Calu3 (cell line): ENCODE results near the gene EFCAB5. TPM values are rescaled to one million over a fixed set of nuclear protein-coding genes. Genes with fewer than 3 reads are reported as not detected.

Experiments used
- BruUV-seq: library from RNA; stranded (reverse); fragments of 400-500 nt; replicated peaks from 2 replicates; lab custom pipeline; 2021; lab: Mats Ljungman, UMichigan
- CTCF ChIA-PET: fragments of 300-600 bp; sonication (Branson Sonifier 250); formaldehyde crosslinking; loops from one replicate; lab custom pipeline; 2022; ENCODE audit warnings: antibody characterized with exemption; lab: Charles Lee
- DNase-seq: peaks from one replicate; pipeline ENCODE4 v3.0.0; 2022
- H3K27ac Mint-ChIP-seq: one replicate; pipeline ENCODE4 v1.8.0; 2022; ENCODE audit warnings: mixed read lengths; ENCODE audit not compliant: unreplicated experiment
- H3K27me3 Mint-ChIP-seq: one replicate; pipeline ENCODE4 v1.8.0; 2022; ENCODE audit warnings: mixed read lengths; ENCODE audit not compliant: unreplicated experiment
- H3K36me3 Mint-ChIP-seq: one replicate; pipeline ENCODE4 v1.8.0; 2022; ENCODE audit warnings: mild to moderate bottlenecking, moderate library complexity, mixed read lengths; ENCODE audit not compliant: insufficient read depth, unreplicated experiment
- H3K4me1 Mint-ChIP-seq: one replicate; pipeline ENCODE4 v1.8.0; 2022; ENCODE audit warnings: mild to moderate bottlenecking, low read depth, mixed read lengths; ENCODE audit not compliant: unreplicated experiment
- H3K4me3 Mint-ChIP-seq: one replicate; pipeline ENCODE4 v1.8.0; 2022; ENCODE audit warnings: mild to moderate bottlenecking, low read depth, moderate library complexity, mixed read lengths; ENCODE audit not compliant: unreplicated experiment
- H3K9me3 Mint-ChIP-seq: one replicate; pipeline ENCODE4 v1.8.0; 2022; ENCODE audit warnings: low read depth, mixed read lengths; ENCODE audit not compliant: unreplicated experiment
- intact Hi-C: fragments of 100-400 bp; cut with micrococcal nuclease; formaldehyde crosslinking; loops from one replicate; pipeline ENCODE4 v1.10.0; 2022; ENCODE audit not compliant: unreplicated experiment
- total RNA-seq: library from RNA; stranded (reverse); gene quantifications from 2 replicates; pipeline ENCODE4 v1.2.3, GENCODE V29; 2022
- TF ChIP-seq, protein P1 (sequence below): fragments of 200-600 bp; IDR thresholded peaks from one replicate; pipeline ENCODE4 v1.8.0; 2022; ENCODE audit warnings: antibody characterized with exemption; ENCODE audit not compliant: unreplicated experiment

EFCAB5 gene
- total RNA-seq, 1 experiment from 2014 or later, result 0.50 TPM

DNA sequence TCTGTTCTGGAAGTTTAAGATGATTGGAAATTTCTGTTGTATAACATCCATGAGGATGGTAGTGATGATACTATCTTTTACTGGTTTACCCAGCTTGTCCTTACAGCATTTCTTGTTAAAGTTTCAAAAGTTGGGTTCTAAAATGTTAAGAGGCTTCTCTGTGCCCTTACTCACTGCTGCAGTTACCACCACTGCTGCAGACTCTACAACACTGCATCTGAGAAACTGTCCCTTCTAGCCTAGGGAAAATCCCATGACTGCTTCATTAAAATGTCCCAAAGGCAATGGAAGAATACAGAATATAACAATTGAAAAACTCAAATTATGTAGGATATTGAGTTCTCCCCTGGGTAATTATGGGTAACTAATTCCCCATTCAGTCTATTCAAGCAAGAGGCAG, 171.4 kb downstream of the EFCAB5 start:
- H3K4me3 Mint-ChIP-seq, result no peak overlapping the region
- H3K27me3 Mint-ChIP-seq, result no peaks in the 10 kb centered on the region
- TF ChIP-seq, protein P1, sequence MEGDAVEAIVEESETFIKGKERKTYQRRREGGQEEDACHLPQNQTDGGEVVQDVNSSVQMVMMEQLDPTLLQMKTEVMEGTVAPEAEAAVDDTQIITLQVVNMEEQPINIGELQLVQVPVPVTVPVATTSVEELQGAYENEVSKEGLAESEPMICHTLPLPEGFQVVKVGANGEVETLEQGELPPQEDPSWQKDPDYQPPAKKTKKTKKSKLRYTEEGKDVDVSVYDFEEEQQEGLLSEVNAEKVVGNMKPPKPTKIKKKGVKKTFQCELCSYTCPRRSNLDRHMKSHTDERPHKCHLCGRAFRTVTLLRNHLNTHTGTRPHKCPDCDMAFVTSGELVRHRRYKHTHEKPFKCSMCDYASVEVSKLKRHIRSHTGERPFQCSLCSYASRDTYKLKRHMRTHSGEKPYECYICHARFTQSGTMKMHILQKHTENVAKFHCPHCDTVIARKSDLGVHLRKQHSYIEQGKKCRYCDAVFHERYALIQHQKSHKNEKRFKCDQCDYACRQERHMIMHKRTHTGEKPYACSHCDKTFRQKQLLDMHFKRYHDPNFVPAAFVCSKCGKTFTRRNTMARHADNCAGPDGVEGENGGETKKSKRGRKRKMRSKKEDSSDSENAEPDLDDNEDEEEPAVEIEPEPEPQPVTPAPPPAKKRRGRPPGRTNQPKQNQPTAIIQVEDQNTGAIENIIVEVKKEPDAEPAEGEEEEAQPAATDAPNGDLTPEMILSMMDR, result no peak
- DNase-seq, result no peak
- H3K27ac Mint-ChIP-seq, result no peak overlapping the region
- no TSS peak for BruUV-seq
- peaks cover 16% of the 10 kb centered on the region for H3K36me3 Mint-ChIP-seq
- no peaks in the 10 kb centered on the region for H3K9me3 Mint-ChIP-seq
- H3K4me1 Mint-ChIP-seq, result no peaks in the 10 kb centered on the region
- intact Hi-C loops, result no loop called here
- CTCF ChIA-PET, result no interaction called here

DNA sequence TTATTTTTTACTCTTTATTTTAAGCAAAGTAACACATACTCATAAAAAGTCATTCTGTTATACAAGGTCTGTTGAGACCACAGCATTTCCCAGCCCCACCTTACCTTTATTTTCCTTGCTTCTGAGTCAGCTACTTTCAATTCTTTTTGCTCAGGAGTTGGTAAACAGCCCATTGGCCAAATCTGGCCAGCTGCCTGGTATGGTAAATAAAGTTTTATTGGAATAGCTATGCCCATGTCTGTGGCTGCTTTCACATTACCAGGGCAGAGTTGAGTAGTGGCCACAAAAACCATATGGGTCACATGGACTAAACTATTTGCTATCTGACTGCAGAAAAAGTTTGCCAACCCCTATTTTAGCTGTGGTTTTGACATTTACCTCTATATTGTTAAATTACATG, 171.8 kb downstream of the EFCAB5 start:
- Mint-ChIP-seq H3K36me3 (peaks cover 19% of the 10 kb centered on the region), H3K9me3 (no peaks in the 10 kb centered on the region), H3K4me1 (peaks cover 2% of the 10 kb centered on the region), H3K27ac (no peak overlapping the region), H3K27me3 (no peaks in the 10 kb centered on the region), H3K4me3 (no peak overlapping the region)
- CTCF ChIA-PET, result interaction anchor here (1.3 kb wide), 1 partner anchor 9 kb away, joined by 4 read pairs; no protein-coding TSS in a partner anchor
- intact Hi-C loops, result no loop called here
- peak; percentile 6 for DNase-seq
- TF ChIP-seq, protein P1, result no peak
- no TSS peak for BruUV-seq

DNA sequence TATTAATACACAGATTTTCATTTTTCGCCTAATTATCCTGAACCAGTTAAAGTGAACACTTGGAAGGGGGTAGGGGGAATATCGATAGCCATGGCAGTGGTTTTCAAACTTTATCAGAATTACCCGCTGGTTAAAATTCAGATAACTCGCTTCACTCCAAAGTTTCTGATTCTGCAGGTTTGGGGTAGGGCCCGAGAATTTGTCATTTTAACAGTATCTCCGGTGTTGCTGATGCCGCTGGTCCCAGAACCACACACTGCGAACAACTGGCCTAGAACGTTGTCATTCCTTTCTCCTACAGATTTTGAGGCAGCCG, 174.9 kb downstream of the EFCAB5 start:
- no peak for DNase-seq
- CTCF ChIA-PET, result no interaction called here
- BruUV-seq, result TSS peak; percentile 92
- peaks cover 40% of the 10 kb centered on the region for H3K36me3 Mint-ChIP-seq
- intact Hi-C loops, result no loop called here
- peak overlapping the region; percentile 98 for H3K4me3 Mint-ChIP-seq
- peaks cover 11% of the 10 kb centered on the region for H3K4me1 Mint-ChIP-seq
- TF ChIP-seq, protein P1, result no peak
- H3K9me3 Mint-ChIP-seq, result no peaks in the 10 kb centered on the region
- H3K27ac Mint-ChIP-seq, result peak overlapping the region; percentile 100
- H3K27me3 Mint-ChIP-seq, result no peaks in the 10 kb centered on the region

DNA sequence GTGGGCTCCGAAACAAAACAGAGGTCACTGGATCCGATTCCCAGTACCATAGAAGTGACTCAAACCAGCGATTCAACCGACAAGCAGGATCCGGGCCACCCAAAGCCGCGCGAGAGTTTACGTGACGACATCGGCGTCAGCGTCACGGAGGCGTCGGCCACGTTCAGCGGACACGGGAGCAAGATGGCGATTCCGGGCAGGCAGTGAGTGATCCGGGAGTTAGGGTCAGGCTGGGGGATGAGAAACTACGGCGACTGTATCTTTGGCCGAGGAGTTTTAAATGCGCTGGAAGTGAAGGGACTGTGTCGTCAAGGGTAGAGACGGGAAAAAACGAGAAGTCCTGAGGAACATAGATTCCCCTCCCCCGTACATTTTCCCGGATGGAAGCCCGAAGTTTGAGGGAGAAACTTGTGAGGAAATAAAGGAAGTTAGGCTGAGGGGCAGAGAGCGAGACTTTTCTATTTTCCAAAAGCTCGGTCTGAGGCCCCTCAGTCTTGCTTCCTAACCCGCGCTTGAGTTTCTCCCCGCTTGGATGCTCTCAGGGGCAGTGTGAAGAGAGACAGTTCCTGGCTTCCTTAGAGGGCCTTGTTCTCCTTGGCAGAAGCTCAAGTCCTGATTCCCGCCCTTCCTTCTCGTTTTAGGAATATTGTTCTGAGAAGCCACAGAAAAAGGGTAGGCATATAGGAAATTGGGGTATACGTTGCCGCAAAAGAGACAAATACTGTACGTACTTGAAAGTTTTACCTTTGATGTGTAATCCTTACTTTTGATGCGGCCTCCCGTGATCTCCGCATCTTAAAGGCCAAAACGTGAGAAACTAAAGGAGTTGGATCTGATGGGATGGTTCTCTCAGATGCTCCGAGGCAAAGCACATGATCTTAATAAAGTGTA, 175.5 kb downstream of the EFCAB5 start, which contains the start of gene NSRP1:
Gene NSRP1 (plus strand): TSS at position 156 of the 891 bp plus-strand sequence. CDS start 28 bp downstream, at position 184.
- H3K4me3 Mint-ChIP-seq, result peak within 1 kb of the TSS; percentile 98
- peak within 1 kb of the TSS; percentile 100 for H3K27ac Mint-ChIP-seq
- no peaks in the 10 kb centered on the region for H3K27me3 Mint-ChIP-seq
- intact Hi-C loops, result no loop called here
- H3K9me3 Mint-ChIP-seq, result no peaks in the 10 kb centered on the region
- H3K4me1 Mint-ChIP-seq, result peaks cover 11% of the 10 kb centered on the region
- BruUV-seq, result TSS peak; percentile 56
- TF ChIP-seq, protein P1, result no peak
- DNase-seq, result peak; percentile 95
- H3K36me3 Mint-ChIP-seq, result peaks cover 46% of the 10 kb centered on the region
- CTCF ChIA-PET, result interaction anchor here (1.3 kb wide), 1 partner anchor 12 kb away, joined by 5 read pairs; no protein-coding TSS in a partner anchor
